Endodermal cell (in vitro differentiated cells): ENCODE data around the gene ANKRD34A. TPM values are rescaled to one million over a fixed set of nuclear protein-coding genes. Genes with fewer than 3 reads are reported as not detected.

Experiments
- DNase-seq: peaks from one replicate; pipeline ENCODE4 v3.0.0-alpha.2; 2017
- H3K27ac ChIP-seq: 2 replicates; pipeline ENCODE4 v1.5.1; 2013; ENCODE audit warnings: mild to moderate bottlenecking, low read depth, low read length, moderate library complexity
- H3K27me3 ChIP-seq: 2 replicates; pipeline ENCODE4 v1.6.1; 2013; ENCODE audit warnings: mild to moderate bottlenecking, low read length, moderate library complexity; ENCODE audit not compliant: insufficient read depth, control insufficient read depth, poor library complexity, severe bottlenecking
- H3K36me3 ChIP-seq: 2 replicates; pipeline ENCODE4 v1.7.0; 2013; ENCODE audit warnings: mild to moderate bottlenecking, low read length, moderate library complexity; ENCODE audit not compliant: control insufficient read depth, insufficient read depth
- H3K4me1 ChIP-seq: one replicate; pipeline ENCODE4 v1.7.0; 2013; ENCODE audit warnings: low read length; ENCODE audit not compliant: control insufficient read depth, insufficient read depth
- H3K4me3 ChIP-seq: 2 replicates; pipeline ENCODE4 v1.5.1; 2013; ENCODE audit warnings: mild to moderate bottlenecking, low read length, moderate library complexity
- H3K9ac ChIP-seq: 2 replicates; pipeline ENCODE4 v1.6.1; 2013; ENCODE audit warnings: mild to moderate bottlenecking, low read length, moderate library complexity; ENCODE audit not compliant: poor library complexity, severe bottlenecking; ENCODE audit errors: extremely low read depth
- H3K9me3 ChIP-seq: 2 replicates; pipeline ENCODE4 v1.6.1; 2013; ENCODE audit warnings: mild to moderate bottlenecking, low read length, moderate library complexity; ENCODE audit not compliant: control insufficient read depth
- H3K27ac Mint-ChIP-seq: 2 replicates; pipeline ENCODE4 v1.8.0; 2020; ENCODE audit warnings: mixed read lengths
- H3K27me3 Mint-ChIP-seq: 2 replicates; pipeline ENCODE4 v1.8.0; 2021; ENCODE audit warnings: mild to moderate bottlenecking, mixed read lengths; ENCODE audit not compliant: insufficient read depth
- H3K36me3 Mint-ChIP-seq: 2 replicates; pipeline ENCODE4 v1.8.0; 2020; ENCODE audit warnings: low read depth, mixed read lengths
- H3K4me1 Mint-ChIP-seq: 2 replicates; pipeline ENCODE4 v1.8.0; 2020; ENCODE audit warnings: mixed read lengths
- H3K4me3 Mint-ChIP-seq: 2 replicates; pipeline ENCODE4 v1.8.0; 2020; ENCODE audit warnings: mild to moderate bottlenecking, moderate library complexity, mixed read lengths
- H3K9me3 Mint-ChIP-seq: 2 replicates; pipeline ENCODE4 v1.8.0; 2020; ENCODE audit warnings: mild to moderate bottlenecking, mixed read lengths
- WGBS, 2 experiments: methylation state at CpG; one replicate each; pipeline versions ENCODE4 v1.1.5 to v1.1.7; 2013; ENCODE audit warnings: missing lambda C conversion rate in 2 of 2, mixed read lengths in 1 of 2; ENCODE audit not compliant: insufficient coverage in 1 of 2, insufficient read length in 1 of 2; 5-methylcytosine and 5-hydroxymethylcytosine counted together
- total RNA-seq, 2 donors: library from RNA; stranded (reverse); fragmentation: NEBNext Ultra II Directional in 1 of 2; extraction: Animal tissue kit (Norgen Biotek cat#: 25700) in 1 of 2; gene quantifications; 2 replicates in 1 of 2; 3 replicates in 1 of 2; pipeline ENCODE4 v1.2.1, GENCODE V29; 2021
- TF ChIP-seq, protein P1 (sequence below): fragments of 200-600 bp; sonication (generic); conservative IDR thresholded peaks from 2 replicates; pipeline ENCODE4 v1.5.0; 2021; ENCODE audit warnings: antibody characterized with exemption, mild to moderate bottlenecking

Gene ANKRD34A
- total RNA-seq, 2 donors from 2014 or later: 0.55 to 1.4 TPM

DNA sequence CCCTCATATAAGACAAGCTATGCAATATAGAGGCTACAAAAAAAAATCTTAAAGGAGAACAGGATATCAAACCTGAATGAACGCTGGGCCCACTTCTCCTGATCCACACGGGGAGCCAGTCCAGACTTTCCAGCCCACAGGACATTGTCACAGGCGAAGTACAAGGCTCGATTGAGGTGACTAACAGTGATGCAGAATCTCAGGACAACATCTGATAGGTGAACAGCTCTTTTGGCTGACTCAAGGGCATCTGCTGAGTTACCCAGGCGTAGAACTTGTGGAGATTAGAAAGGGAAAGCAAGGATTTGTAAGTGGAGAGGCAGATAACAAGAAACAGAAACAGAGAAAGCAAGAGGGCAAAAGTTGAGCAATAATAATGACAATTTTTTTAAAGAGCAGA, 47.6 kb downstream of the ANKRD34A start:
- no peak for DNase-seq
- H3K4me3 Mint-ChIP-seq: peak overlapping the region; percentile 1
- 88 to 94% methylated on average over 5 of the region's 5 CpGs for WGBS, 2 experiments
- Histone ChIP-seq H3K4me3 (no peak overlapping the region), H3K9me3 (no peaks in the 10 kb centered on the region), H3K9ac (no peak overlapping the region), H3K27ac (no peak overlapping the region), H3K27me3 (no peaks in the 10 kb centered on the region), H3K4me1 (peaks cover 8% of the 10 kb centered on the region), H3K36me3 (peaks cover 32% of the 10 kb centered on the region)
- no peak overlapping the region for H3K27ac Mint-ChIP-seq
- peaks cover 31% of the 10 kb centered on the region for H3K36me3 Mint-ChIP-seq
- no peaks in the 10 kb centered on the region for H3K27me3 Mint-ChIP-seq
- TF ChIP-seq, protein P1, sequence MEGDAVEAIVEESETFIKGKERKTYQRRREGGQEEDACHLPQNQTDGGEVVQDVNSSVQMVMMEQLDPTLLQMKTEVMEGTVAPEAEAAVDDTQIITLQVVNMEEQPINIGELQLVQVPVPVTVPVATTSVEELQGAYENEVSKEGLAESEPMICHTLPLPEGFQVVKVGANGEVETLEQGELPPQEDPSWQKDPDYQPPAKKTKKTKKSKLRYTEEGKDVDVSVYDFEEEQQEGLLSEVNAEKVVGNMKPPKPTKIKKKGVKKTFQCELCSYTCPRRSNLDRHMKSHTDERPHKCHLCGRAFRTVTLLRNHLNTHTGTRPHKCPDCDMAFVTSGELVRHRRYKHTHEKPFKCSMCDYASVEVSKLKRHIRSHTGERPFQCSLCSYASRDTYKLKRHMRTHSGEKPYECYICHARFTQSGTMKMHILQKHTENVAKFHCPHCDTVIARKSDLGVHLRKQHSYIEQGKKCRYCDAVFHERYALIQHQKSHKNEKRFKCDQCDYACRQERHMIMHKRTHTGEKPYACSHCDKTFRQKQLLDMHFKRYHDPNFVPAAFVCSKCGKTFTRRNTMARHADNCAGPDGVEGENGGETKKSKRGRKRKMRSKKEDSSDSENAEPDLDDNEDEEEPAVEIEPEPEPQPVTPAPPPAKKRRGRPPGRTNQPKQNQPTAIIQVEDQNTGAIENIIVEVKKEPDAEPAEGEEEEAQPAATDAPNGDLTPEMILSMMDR: no peak
- H3K4me1 Mint-ChIP-seq: peaks cover 24% of the 10 kb centered on the region
- H3K9me3 Mint-ChIP-seq: no peaks in the 10 kb centered on the region

- WGBS, 2 experiments: 94% methylated on average over 11 of the region's 11 CpGs
- Histone ChIP-seq H3K27me3 (no peaks in the 10 kb centered on the region), H3K9me3 (no peaks in the 10 kb centered on the region), H3K9ac (no peak overlapping the region), H3K4me3 (no peak overlapping the region), H3K36me3 (peaks cover 41% of the 10 kb centered on the region), H3K27ac (no peak overlapping the region), H3K4me1 (no peaks in the 10 kb centered on the region)
- Mint-ChIP-seq H3K27me3 (no peaks in the 10 kb centered on the region), H3K9me3 (no peaks in the 10 kb centered on the region), H3K4me1 (peaks cover 7% of the 10 kb centered on the region), H3K4me3 (no peak overlapping the region), H3K36me3 (peaks cover 31% of the 10 kb centered on the region), H3K27ac (no peak overlapping the region)
- TF ChIP-seq, protein P1: no peak
- DNase-seq: no peak
Observed at GRCh38 chr1:145912128-145912641, 52.2 kb downstream of the ANKRD34A start.

Other genes starting within 250 kb of the ANKRD34A start
- not detected for gene CD160, start 245.1 kb downstream of the ANKRD34A start, total RNA-seq
- gene RNF115, start 140.5 kb downstream of the ANKRD34A start, total RNA-seq: 10 to 100 TPM; 17.7 to 19.3 TPM
- 10 to 100 TPM; 32.7 to 37.9 TPM for gene POLR3C, start 140.4 kb downstream of the ANKRD34A start, total RNA-seq
- 1 to 10 TPM; 2.8 to 4.0 TPM for gene NUDT17, start 118.9 kb downstream of the ANKRD34A start, total RNA-seq
- gene PIAS3, start 105.5 kb downstream of the ANKRD34A start, total RNA-seq: 10 to 100 TPM; 44.8 to 53.4 TPM
- gene ANKRD35, start 78.7 kb downstream of the ANKRD34A start, total RNA-seq: 1 to 10 TPM in 1 of 2 donors, under 1 TPM in 1; 0.88 to 1.4 TPM
- gene ITGA10, start 54.5 kb downstream of the ANKRD34A start, total RNA-seq: under 1 TPM; 0.18 to 0.33 TPM
- gene PEX11B, start 45.9 kb downstream of the ANKRD34A start, total RNA-seq: 10 to 100 TPM; 12.9 to 16.0 TPM
- 100 to 1,000 TPM; 299 to 314 TPM for gene RBM8A, start 37.1 kb downstream of the ANKRD34A start, total RNA-seq
- gene LIX1L, start 6.6 kb downstream of the ANKRD34A start, total RNA-seq: 10 to 100 TPM; 16.6 to 21.3 TPM
- 10 to 100 TPM; 10.2 to 13.8 TPM for gene POLR3GL, start 115 bp upstream of the ANKRD34A start, total RNA-seq
- gene TXNIP, start 32.0 kb upstream of the ANKRD34A start, total RNA-seq: 10 to 100 TPM in 1 of 2 donors, 1 to 10 TPM in 1; 9.9 to 12.2 TPM
- under 1 TPM; 0.13 to 0.15 TPM for gene HJV, start 57.2 kb upstream of the ANKRD34A start, total RNA-seq
- gene NBPF10, start 180.2 kb upstream of the ANKRD34A start, total RNA-seq: 1 to 10 TPM; 1.8 TPM